Small intestine (tissue), 7 donors: ENCODE results near the gene DIPK1A. TPM values are rescaled to one million over a fixed set of nuclear protein-coding genes. Genes with fewer than 3 reads are reported as not detected.

Experiments
- DNase-seq, 2 donors: peaks; one replicate each; pipeline versions ENCODE4 v3.0.0 to v3.0.0-alpha.2; 2013
- FAIRE-seq: peaks from 2 replicates; lab custom pipeline; 2012; peaks lifted over from hg19 to GRCh38; lab: Jason Lieb, UNC
- H3K27ac ChIP-seq, 3 donors: one replicate each; pipeline ENCODE4 v1.5.1; 2013; ENCODE audit warnings: low read length in 2 of 3, mild to moderate bottlenecking in 2 of 3, control low read depth in 1 of 3, inconsistent platforms in 1 of 3, low read depth in 1 of 3, moderate library complexity in 1 of 3
- H3K27me3 ChIP-seq, 3 donors: one replicate each; pipeline ENCODE4 v1.6.1; 2013; ENCODE audit warnings: low read length in 3 of 3, inconsistent platforms in 1 of 3; ENCODE audit not compliant: control insufficient read depth in 3 of 3, insufficient read depth in 3 of 3
- H3K36me3 ChIP-seq, 3 donors: one replicate each; pipeline ENCODE4 v1.6.1; 2013; ENCODE audit warnings: low read length in 3 of 3, inconsistent platforms in 1 of 3, low read depth in 1 of 3, mild to moderate bottlenecking in 1 of 3, moderate library complexity in 1 of 3; ENCODE audit not compliant: control insufficient read depth in 3 of 3, insufficient read depth in 2 of 3
- H3K4me1 ChIP-seq, 3 donors: one replicate each; pipeline ENCODE4 v1.6.1; 2013; ENCODE audit warnings: low read length in 2 of 3, inconsistent platforms in 1 of 3, low read depth in 1 of 3, mild to moderate bottlenecking in 1 of 3, moderate library complexity in 1 of 3; ENCODE audit not compliant: control insufficient read depth in 3 of 3, insufficient read depth in 2 of 3
- H3K4me3 ChIP-seq, 3 donors: one replicate each; pipeline ENCODE4 v1.5.1; 2013; ENCODE audit warnings: low read length in 3 of 3, control low read depth in 1 of 3, inconsistent platforms in 1 of 3, low read depth in 1 of 3, mild to moderate bottlenecking in 1 of 3, moderate library complexity in 1 of 3
- H3K9me3 ChIP-seq, 2 donors: one replicate each; pipeline ENCODE4 v1.6.1; 2013; ENCODE audit warnings: low read depth in 1 of 2, low read length in 1 of 2; ENCODE audit not compliant: control insufficient read depth in 2 of 2, insufficient read depth in 1 of 2
- WGBS, 3 donors: extraction: QIAGEN DNeasy Blood & Tissue Kit; methylation state at CpG; one replicate each; pipeline ENCODE4 v1.1.7; 2013; 5-methylcytosine and 5-hydroxymethylcytosine counted together
- polyA plus RNA-seq, 4 donors: library from polyadenylated mRNA; stranded (reverse) in 3 of 4; unstranded in 1 of 4; fragments of 200-250 nt in 3 of 4; fragments of 120-200 nt in 1 of 4; gene quantifications; one replicate each; pipeline versions ENCODE4 v1.2.1 to v1.2.3, GENCODE V29; 2013
- donor health status: healthy with polysubstance abuse.
- donor health status: control.
- donor health status: control.
- donor health status: Bipolar disorder and iron deficiency.
- donor health status: healthy.

Gene DIPK1A
- polyA plus RNA-seq, 4 donors: 2.0 to 10.4 (median 3.8) TPM

DNA sequence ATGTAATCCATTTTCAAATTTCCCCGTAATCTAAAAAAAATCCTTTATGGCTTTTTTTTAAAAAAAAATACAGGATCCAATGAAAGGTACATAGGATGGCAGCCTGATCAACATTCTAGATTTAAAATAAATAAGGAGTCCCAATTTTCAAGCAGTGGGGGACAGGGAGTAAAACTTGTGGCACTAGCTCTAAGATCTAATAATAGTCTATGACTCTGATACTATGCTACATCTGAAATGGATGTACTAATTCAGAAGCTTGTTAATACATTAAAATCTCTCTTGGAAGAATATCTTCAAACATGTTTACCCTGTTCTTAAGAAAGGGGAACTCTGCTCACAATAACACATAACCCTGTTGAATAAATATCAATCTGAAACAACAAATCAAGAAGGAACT lies 8.5 kb downstream of the DIPK1A start:
- H3K4me1 ChIP-seq: peaks cover 2 to 15% (median 15%) of the 10 kb centered on the region in 3 donors
- WGBS, 3 donors: 96 to 100% (median 100%) methylated on average over 1 of the region's 1 CpG
- FAIRE-seq (no peak), DNase-seq (no peak)
- no peak overlapping the region for H3K4me3 ChIP-seq
- no peaks in the 10 kb centered on the region for H3K27me3 ChIP-seq
- H3K9me3 ChIP-seq: no peaks in the 10 kb centered on the region
- H3K36me3 ChIP-seq: no peaks in the 10 kb centered on the region
- no peak overlapping the region for H3K27ac ChIP-seq

- H3K4me1 ChIP-seq: peaks cover 2 to 15% (median 6%) of the 10 kb centered on the region in 3 donors
- DNase-seq: peak; percentile 57 to 78
- H3K9me3 ChIP-seq: no peaks in the 10 kb centered on the region
- no peak for FAIRE-seq
- peak overlapping the region in 2 of 3 donors; percentile 3 to 67 for H3K27ac ChIP-seq
- 50 to 57% (median 56%) methylated on average over 4 of the region's 4 CpGs for WGBS, 3 donors
- no peaks in the 10 kb centered on the region for H3K36me3 ChIP-seq
- H3K27me3 ChIP-seq: no peaks in the 10 kb centered on the region
- no peak overlapping the region for H3K4me3 ChIP-seq
Observed at GRCh38 chr1:92951141-92951582, 10.1 kb downstream of the DIPK1A start.

- WGBS, 3 donors: 74 to 87% (median 83%) methylated on average over 7 of the region's 7 CpGs
- FAIRE-seq (no peak), DNase-seq (no peak)
- Histone ChIP-seq H3K4me1 (peaks cover 2 to 15% (median 4%) of the 10 kb centered on the region in 3 donors), H3K9me3 (no peaks in the 10 kb centered on the region), H3K27me3 (no peaks in the 10 kb centered on the region), H3K27ac (peak overlapping the region in 1 of 3 donors; percentile 36), H3K36me3 (no peaks in the 10 kb centered on the region), H3K4me3 (no peak overlapping the region)
Observed at GRCh38 chr1:92949937-92950817, 11.1 kb downstream of the DIPK1A start.

DNA sequence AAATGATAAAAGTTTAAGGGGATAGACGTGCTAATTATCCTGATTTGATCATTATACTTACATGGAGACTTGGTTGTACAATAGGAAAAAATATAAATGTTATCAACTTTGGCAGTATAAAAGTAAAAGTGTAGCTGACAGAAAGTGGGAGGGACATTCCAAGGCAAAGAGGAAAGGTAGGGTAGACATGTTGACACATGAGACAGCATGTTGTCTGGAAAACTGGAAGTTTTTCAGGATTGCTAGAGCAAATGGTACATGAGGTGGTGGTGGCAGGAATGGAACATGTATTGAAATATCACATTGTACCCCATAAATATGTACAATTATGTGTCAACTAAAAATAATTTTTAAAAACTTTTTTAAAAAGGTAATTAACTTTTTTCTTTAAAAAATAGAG lies 13.2 kb downstream of the DIPK1A start:
- no peaks in the 10 kb centered on the region for H3K36me3 ChIP-seq
- DNase-seq (no peak), FAIRE-seq (no peak)
- H3K4me1 ChIP-seq: peaks cover 2 to 21% (median 4%) of the 10 kb centered on the region in 3 donors
- H3K27ac ChIP-seq: no peak overlapping the region
- H3K4me3 ChIP-seq: no peak overlapping the region
- H3K27me3 ChIP-seq: no peaks in the 10 kb centered on the region
- WGBS, 3 donors: 91 to 95% (median 92%) methylated on average over 1 of the region's 1 CpG
- no peaks in the 10 kb centered on the region for H3K9me3 ChIP-seq

DNA sequence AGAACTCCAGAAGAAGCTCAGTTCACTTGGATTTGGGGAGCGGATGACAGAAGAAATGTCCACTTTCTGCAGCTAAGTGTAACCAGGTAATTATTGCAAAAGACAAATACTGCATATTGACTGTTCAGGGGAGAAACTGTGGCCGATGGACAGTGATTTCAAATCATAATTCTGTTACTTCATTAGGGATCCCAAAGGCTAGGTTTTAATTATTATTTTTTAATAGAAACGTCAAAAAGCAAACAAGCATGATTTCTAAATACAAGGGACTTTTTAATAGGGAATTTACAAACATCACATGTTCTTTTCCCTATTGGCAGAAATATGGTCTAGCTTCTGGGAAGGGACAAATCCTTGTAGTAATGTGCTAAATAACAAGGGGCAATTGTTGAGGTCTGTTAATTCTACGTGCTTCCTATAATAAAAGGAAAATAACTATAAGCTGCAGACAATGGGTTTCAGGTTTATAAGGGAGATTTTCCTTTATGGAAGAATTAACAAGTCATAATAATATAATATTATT lies 15.5 kb downstream of the DIPK1A start:
- DNase-seq (no peak), FAIRE-seq (peak; percentile 33)
- H3K27ac ChIP-seq: no peak overlapping the region
- peaks cover 0 to 13% (median 0%) of the 10 kb centered on the region in 3 donors for H3K4me1 ChIP-seq
- no peak overlapping the region for H3K4me3 ChIP-seq
- 87 to 92% (median 89%) methylated on average over 4 of the region's 4 CpGs for WGBS, 3 donors
- no peaks in the 10 kb centered on the region for H3K36me3 ChIP-seq
- no peaks in the 10 kb centered on the region for H3K27me3 ChIP-seq
- H3K9me3 ChIP-seq: no peaks in the 10 kb centered on the region

- peak overlapping the region in 1 of 3 donors; percentile 40 for H3K27ac ChIP-seq
- peaks cover 0 to 11% (median 0%) of the 10 kb centered on the region in 3 donors for H3K4me1 ChIP-seq
- H3K27me3 ChIP-seq: no peaks in the 10 kb centered on the region
- DNase-seq: no peak
- no peaks in the 10 kb centered on the region for H3K9me3 ChIP-seq
- H3K4me3 ChIP-seq: no peak overlapping the region
- no peaks in the 10 kb centered on the region for H3K36me3 ChIP-seq
- WGBS, 3 donors: 74 to 90% (median 86%) methylated on average over 3 of the region's 3 CpGs
- no peak for FAIRE-seq
Observed at GRCh38 chr1:92944901-92945747, 16.1 kb downstream of the DIPK1A start.

- Histone ChIP-seq H3K4me1 (peaks cover 0 to 7% (median 0%) of the 10 kb centered on the region in 3 donors), H3K9me3 (no peaks in the 10 kb centered on the region), H3K36me3 (no peaks in the 10 kb centered on the region), H3K27me3 (no peaks in the 10 kb centered on the region), H3K27ac (peak overlapping the region in 1 of 3 donors; percentile 49), H3K4me3 (no peak overlapping the region)
- 65 to 91% (median 79%) methylated on average over 4 of the region's 4 CpGs for WGBS, 3 donors
- FAIRE-seq: no peak
- DNase-seq: no peak
Observed at GRCh38 chr1:92943502-92943847, 17.8 kb downstream of the DIPK1A start.

GRCh38 chr1:92940541-92940940 lies 20.7 kb downstream of the DIPK1A start:
- WGBS, 3 donors: 76 to 89% (median 80%) methylated on average over 3 of the region's 3 CpGs
- FAIRE-seq (no peak), DNase-seq (no peak)
- no peak overlapping the region for H3K4me3 ChIP-seq
- no peaks in the 10 kb centered on the region for H3K27me3 ChIP-seq
- no peak overlapping the region for H3K27ac ChIP-seq
- peaks cover 0 to 7% (median 0%) of the 10 kb centered on the region in 3 donors for H3K4me1 ChIP-seq
- no peaks in the 10 kb centered on the region for H3K36me3 ChIP-seq
- H3K9me3 ChIP-seq: no peaks in the 10 kb centered on the region
